ENCODE measurements around the gene FAM118B. TPM values are rescaled to one million over a fixed set of nuclear protein-coding genes. Genes with fewer than 3 reads are reported as not detected.

FAM118B gene
- total RNA-seq, 1 donor from 2014 or later, result 28.3 TPM

DNA sequence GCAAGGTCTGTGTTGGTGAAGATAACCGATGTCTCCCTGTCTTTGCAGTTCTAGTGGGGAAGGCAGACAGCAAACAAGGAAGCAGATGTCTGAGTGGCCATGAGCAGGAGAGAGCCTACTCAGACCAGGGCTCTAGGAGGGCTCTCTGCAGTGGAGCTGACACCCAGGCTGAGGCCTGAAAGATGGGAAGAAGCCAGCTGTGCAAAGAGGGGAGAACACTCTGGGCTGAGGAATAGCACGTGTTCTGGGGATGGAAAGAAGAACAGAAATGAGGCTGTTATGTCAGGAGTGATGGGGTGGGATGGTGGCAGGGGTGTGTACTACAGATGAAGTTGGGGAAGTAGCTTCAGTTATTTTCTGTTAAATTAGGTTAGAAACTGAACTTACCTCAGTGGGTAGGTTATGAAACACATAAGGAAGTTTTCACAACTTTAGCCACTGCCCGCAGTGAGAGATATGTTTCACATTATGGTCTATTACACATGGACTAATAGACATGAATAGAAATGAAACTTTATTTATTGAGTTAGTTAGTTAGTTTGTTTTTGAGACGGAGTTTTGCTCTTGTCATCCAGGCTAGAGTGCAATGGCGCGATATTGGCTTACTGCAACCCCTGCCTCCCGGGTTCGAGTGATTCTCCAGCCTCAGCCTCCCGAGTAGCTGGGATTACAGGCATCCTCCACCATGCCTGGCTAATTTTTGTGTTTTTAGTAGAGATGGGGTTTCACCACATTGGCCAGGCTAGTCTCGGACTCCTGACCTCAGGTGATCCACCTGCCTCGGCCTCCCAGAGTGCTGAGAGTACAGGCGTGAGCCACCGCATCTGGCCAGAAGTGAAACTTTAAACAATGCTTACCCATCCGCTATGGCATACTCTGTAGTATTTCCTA is 100.1 kb downstream of the FAM118B start:
- Mint-ChIP-seq H3K36me3 (ENCODE audit: low read depth, unreplicated experiment) (peaks cover 9% of the 10 kb centered on the region), H3K9me3 (ENCODE audit: unreplicated experiment) (peaks cover 3% of the 10 kb centered on the region), H3K4me3 (ENCODE audit: unreplicated experiment) (no peak overlapping the region), H3K27ac (ENCODE audit: unreplicated experiment) (peak overlapping the region; percentile 34), H3K27me3 (ENCODE audit: low read depth, unreplicated experiment) (no peaks in the 10 kb centered on the region), H3K4me1 (ENCODE audit: low read depth, unreplicated experiment) (peaks cover 19% of the 10 kb centered on the region)
- Histone ChIP-seq H3K36me3 (ENCODE audit: insufficient read depth, low read length) (no peaks in the 10 kb centered on the region), H2AFZ (ENCODE audit: low read depth, low read length) (no peak overlapping the region), H3K4me1 (ENCODE audit: insufficient read depth, low read length) (no peaks in the 10 kb centered on the region), H3K79me2 (ENCODE audit: insufficient read depth, low read length) (no peaks in the 10 kb centered on the region), H3K27ac (ENCODE audit: low read depth, low read length) (no peak overlapping the region), H4K20me1 (ENCODE audit: insufficient read depth, low read length) (no peaks in the 10 kb centered on the region), H3K4me2 (ENCODE audit: low read length) (no peak overlapping the region), H3K27me3 (ENCODE audit: insufficient read depth, low read length) (no peaks in the 10 kb centered on the region), H3K4me3 (ENCODE audit: insufficient read depth, low read depth, low read length) (no peak overlapping the region), H3K9ac (ENCODE audit: low read length) (no peak overlapping the region), H3K9me3 (ENCODE audit: insufficient read depth, low read depth, low read length) (no peaks in the 10 kb centered on the region)
- FAIRE-seq, result no peak
- DNase-seq (ENCODE audit: low read depth), result no peak
- no peak for TF ChIP-seq EZH2 (IDR thresholded peaks at IDR 0.05; ENCODE audit: insufficient read depth, low read length)
- TF ChIP-seq, protein P1, sequence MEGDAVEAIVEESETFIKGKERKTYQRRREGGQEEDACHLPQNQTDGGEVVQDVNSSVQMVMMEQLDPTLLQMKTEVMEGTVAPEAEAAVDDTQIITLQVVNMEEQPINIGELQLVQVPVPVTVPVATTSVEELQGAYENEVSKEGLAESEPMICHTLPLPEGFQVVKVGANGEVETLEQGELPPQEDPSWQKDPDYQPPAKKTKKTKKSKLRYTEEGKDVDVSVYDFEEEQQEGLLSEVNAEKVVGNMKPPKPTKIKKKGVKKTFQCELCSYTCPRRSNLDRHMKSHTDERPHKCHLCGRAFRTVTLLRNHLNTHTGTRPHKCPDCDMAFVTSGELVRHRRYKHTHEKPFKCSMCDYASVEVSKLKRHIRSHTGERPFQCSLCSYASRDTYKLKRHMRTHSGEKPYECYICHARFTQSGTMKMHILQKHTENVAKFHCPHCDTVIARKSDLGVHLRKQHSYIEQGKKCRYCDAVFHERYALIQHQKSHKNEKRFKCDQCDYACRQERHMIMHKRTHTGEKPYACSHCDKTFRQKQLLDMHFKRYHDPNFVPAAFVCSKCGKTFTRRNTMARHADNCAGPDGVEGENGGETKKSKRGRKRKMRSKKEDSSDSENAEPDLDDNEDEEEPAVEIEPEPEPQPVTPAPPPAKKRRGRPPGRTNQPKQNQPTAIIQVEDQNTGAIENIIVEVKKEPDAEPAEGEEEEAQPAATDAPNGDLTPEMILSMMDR (IDR thresholded peaks at IDR 0.05; ENCODE audit: insufficient read depth, low read depth, low read length), result no peak

Other genes with a start within 250 kb of the FAM118B start
- 15.5 and 17.0 TPM in 2 replicates for gene CDON, start 148.9 kb upstream of the FAM118B start, total RNA-seq
- gene RPUSD4, start 132 bp upstream of the FAM118B start, total RNA-seq, result 19.6 and 21.6 TPM in 2 replicates
- gene SRPRA, start 57.1 kb downstream of the FAM118B start, total RNA-seq, result 74.6 and 83.1 TPM in 2 replicates
- gene FOXRED1, start 57.4 kb downstream of the FAM118B start, total RNA-seq, result 15.4 and 16.3 TPM in 2 replicates
- 6.6 and 6.8 TPM in 2 replicates for gene TIRAP, start 71.3 kb downstream of the FAM118B start, total RNA-seq
- gene DCPS, start 92.3 kb downstream of the FAM118B start, total RNA-seq, result 11.3 and 14.0 TPM in 2 replicates
- 12.2 and 14.1 TPM in 2 replicates for gene ST3GAL4, start 143.9 kb downstream of the FAM118B start, total RNA-seq

All from astrocyte (in vitro differentiated cells and primary cell).